Karpas-422 (cell line): ENCODE measurements around the gene YY1. TPM values are rescaled to one million over a fixed set of nuclear protein-coding genes. Genes with fewer than 3 reads are reported as not detected.
"Not testable (repeated sequence)": the region's sequence is repeated elsewhere in the genome, so short reads cannot be mapped to it uniquely, and the experiment has no call there.

Experiments
- DNase-seq: peaks from one replicate; pipeline ENCODE4 v3.0.0-alpha.2; 2015
- H2AFZ ChIP-seq: fragments of 200-600 bp; sonication (generic); 2 replicates; pipeline ENCODE4 v1.6.1; 2014; ENCODE audit warnings: antibody characterized with exemption, low read length, mixed read lengths
- H3K27ac ChIP-seq: fragments of 200-600 bp; sonication (generic); 2 replicates; pipeline ENCODE4 v1.5.1; 2014; ENCODE audit warnings: mild to moderate bottlenecking, low read length, moderate library complexity
- H3K27me3 ChIP-seq: fragments of 200-600 bp; sonication (generic); 2 replicates; pipeline ENCODE4 v1.6.1; 2014; ENCODE audit warnings: low read length, mixed read lengths
- H3K36me3 ChIP-seq: fragments of 200-600 bp; sonication (generic); 2 replicates; pipeline ENCODE4 v1.6.1; 2014; ENCODE audit warnings: low read length, mixed read lengths; ENCODE audit not compliant: insufficient read depth
- H3K4me1 ChIP-seq: fragments of 200-600 bp; sonication (generic); 2 replicates; pipeline ENCODE4 v1.6.1; 2014; ENCODE audit warnings: mild to moderate bottlenecking, low read length, mixed read lengths
- H3K4me2 ChIP-seq: fragments of 200-600 bp; sonication (generic); 2 replicates; pipeline ENCODE4 v1.6.1; 2014; ENCODE audit warnings: low read length, low read depth, mild to moderate bottlenecking; ENCODE audit not compliant: poor library complexity, severe bottlenecking
- H3K4me3 ChIP-seq: fragments of 200-600 bp; sonication (generic); 2 replicates; pipeline ENCODE4 v1.5.1; 2014; ENCODE audit warnings: mild to moderate bottlenecking, antibody characterized with exemption, low read length, mixed read lengths
- H3K79me2 ChIP-seq: fragments of 200-600 bp; sonication (generic); 2 replicates; pipeline ENCODE4 v1.6.1; 2014; ENCODE audit warnings: mild to moderate bottlenecking, low read length, mixed read lengths
- H3K9ac ChIP-seq: fragments of 200-600 bp; sonication (generic); 2 replicates; pipeline ENCODE4 v1.6.0; 2014; ENCODE audit warnings: low read length
- H3K9me2 ChIP-seq: fragments of 200-600 bp; sonication (generic), shearing (Covaris generic); replicated peaks from 2 replicates; pipeline ENCODE4 v1.6.0; 2014; ENCODE audit warnings: mild to moderate bottlenecking, low read length, moderate library complexity; ENCODE audit not compliant: insufficient read depth
- H3K9me3 ChIP-seq: fragments of 300-700, 200-600 bp; sonication (generic); 2 replicates; pipeline ENCODE4 v1.6.1; 2014; ENCODE audit warnings: low read length, mixed read lengths
- H4K20me1 ChIP-seq: fragments of 200-600 bp; sonication (generic); 2 replicates; pipeline ENCODE4 v1.6.1; 2014; ENCODE audit warnings: mild to moderate bottlenecking, antibody characterized with exemption, low read length, low read depth; ENCODE audit not compliant: insufficient read depth
- total RNA-seq: library from RNA; depleted of rRNA; stranded (reverse); fragments of >200 nt; shearing (Covaris generic); gene quantifications from 2 replicates; pipeline ENCODE4 v1.2.3, GENCODE V29; 2014; ENCODE audit warnings: low replicate concordance

Gene YY1
- total RNA-seq, 1 experiment from 2014 or later = 115 TPM

DNA sequence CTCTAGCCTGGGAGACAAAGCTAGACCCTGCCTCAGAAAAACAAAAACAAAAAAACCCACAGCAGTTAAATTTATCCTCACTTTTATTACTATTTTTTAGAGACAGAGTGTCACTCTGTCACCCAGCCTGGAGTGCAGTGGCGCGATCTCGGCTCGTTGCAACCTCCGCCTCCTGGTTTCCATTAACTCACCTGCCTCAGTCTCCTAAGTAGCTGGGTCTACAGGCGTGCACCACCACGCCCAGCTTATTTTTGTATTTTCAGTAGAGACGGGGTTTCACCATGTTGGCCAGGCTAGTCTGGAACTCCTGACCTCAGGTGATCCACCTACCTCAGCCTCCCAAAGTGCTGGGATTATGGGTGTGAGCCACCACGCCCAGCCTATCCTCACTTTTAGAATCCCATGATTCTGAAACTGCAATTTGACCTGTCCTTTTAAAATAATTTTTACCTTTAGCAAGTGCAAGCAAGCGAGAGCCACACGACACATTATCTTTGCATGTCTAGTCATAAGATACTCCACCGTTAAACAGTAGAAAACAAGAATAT is 2.6 kb upstream of the YY1 start:
- not testable (repeated sequence) for H3K27me3 ChIP-seq, H3K27ac ChIP-seq, H3K9me3 ChIP-seq, DNase-seq, H2AFZ ChIP-seq, H3K9me2 ChIP-seq
- H3K4me2 ChIP-seq = peak overlapping the region; percentile 93
- peaks cover 12% of the 10 kb centered on the region; the same call in 1 of the 2 replicates for H3K36me3 ChIP-seq
- H3K9ac ChIP-seq = peak overlapping the region; percentile 99
- H3K4me1 ChIP-seq = peaks cover 19% of the 10 kb centered on the region
- H4K20me1 ChIP-seq = peaks cover 51% of the 10 kb centered on the region
- peaks cover 85% of the 10 kb centered on the region for H3K79me2 ChIP-seq
- H3K4me3 ChIP-seq = peak overlapping the region; percentile 73

DNA sequence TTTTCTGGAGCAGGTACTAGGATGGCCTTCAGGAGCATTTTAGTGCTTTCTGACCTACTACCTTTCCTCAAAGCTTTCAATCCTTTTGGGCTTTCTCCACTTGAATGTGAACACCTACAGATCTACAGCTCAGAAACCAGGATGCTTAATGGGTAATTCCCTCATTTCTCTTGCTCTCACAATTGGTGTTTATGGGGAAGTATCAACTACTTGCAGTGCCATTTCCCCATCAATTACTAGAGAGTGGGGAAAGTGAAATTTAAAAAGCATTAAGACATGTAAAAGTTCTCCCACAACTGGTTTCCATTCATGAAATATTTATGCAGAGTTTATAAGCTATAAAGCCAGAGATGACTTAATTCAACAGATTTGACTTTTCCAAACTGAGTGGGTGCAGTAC is 2.1 kb upstream of the YY1 start:
- Histone ChIP-seq H3K27ac (peak overlapping the region; percentile 90), H3K27me3 (no peaks in the 10 kb centered on the region), H3K36me3 (peaks cover 13% of the 10 kb centered on the region; the same call in 1 of the 2 replicates), H3K4me3 (peak overlapping the region; percentile 73), H3K9me2 (no peaks in the 10 kb centered on the region), H2AFZ (no peak overlapping the region), H3K79me2 (peaks cover 86% of the 10 kb centered on the region), H3K4me1 (peaks cover 25% of the 10 kb centered on the region), H4K20me1 (peaks cover 57% of the 10 kb centered on the region), H3K9ac (peak overlapping the region; percentile 99), H3K4me2 (peak overlapping the region; percentile 93), H3K9me3 (no peaks in the 10 kb centered on the region)
- DNase-seq = peak; percentile 43

DNA sequence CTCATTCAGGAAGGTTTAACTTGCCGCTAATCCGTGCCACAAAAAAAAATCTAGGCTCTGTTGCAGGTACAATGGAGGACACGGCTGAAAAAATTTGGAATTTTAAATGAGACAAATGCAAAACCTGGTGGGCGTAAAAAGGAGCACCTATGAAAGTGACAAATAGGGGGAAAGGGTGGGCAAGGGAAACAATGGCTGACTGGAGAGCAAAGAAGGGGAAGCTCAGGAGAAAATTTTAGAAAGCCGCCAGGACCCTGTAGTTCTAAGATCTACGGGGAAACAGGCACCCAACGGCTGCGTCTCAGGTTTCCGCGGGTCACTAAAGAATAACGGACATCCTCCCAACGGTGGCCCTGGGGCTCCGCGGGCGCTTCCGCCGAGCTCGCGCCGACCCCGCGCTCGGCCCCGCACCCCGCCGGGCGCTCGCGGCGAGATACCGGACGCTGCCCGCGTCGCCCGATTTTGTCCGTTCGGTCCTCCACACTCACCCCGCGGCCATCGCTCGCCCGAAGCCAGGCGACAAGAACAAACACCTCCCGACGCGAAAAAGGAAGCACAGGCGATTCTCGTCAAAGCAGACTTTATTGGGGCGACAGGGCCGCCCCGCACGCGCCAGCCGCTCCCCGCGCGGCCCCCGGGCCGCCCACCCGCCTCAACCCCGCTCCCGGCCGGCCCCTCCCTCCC is 1.1 kb upstream of the YY1 start:
- Histone ChIP-seq H3K27me3 (no peaks in the 10 kb centered on the region), H3K79me2 (peaks cover 88% of the 10 kb centered on the region), H3K4me2 (peak overlapping the region; percentile 93), H3K4me1 (peaks cover 34% of the 10 kb centered on the region), H3K27ac (peak overlapping the region; percentile 90), H4K20me1 (peaks cover 65% of the 10 kb centered on the region), H2AFZ (no peak overlapping the region), H3K9me2 (no peaks in the 10 kb centered on the region), H3K4me3 (peak overlapping the region; percentile 73), H3K9ac (peak overlapping the region; percentile 99), H3K9me3 (no peaks in the 10 kb centered on the region), H3K36me3 (peaks cover 17% of the 10 kb centered on the region; the same call in 1 of the 2 replicates)
- peak; percentile 88 for DNase-seq

DNA sequence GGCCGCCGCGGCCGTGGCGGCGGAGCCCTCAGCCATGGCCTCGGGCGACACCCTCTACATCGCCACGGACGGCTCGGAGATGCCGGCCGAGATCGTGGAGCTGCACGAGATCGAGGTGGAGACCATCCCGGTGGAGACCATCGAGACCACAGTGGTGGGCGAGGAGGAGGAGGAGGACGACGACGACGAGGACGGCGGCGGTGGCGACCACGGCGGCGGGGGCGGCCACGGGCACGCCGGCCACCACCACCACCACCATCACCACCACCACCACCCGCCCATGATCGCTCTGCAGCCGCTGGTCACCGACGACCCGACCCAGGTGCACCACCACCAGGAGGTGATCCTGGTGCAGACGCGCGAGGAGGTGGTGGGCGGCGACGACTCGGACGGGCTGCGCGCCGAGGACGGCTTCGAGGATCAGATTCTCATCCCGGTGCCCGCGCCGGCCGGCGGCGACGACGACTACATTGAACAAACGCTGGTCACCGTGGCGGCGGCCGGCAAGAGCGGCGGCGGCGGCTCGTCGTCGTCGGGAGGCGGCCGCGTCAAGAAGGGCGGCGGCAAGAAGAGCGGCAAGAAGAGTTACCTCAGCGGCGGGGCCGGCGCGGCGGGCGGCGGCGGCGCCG is 381 bp downstream of the YY1 start:
- Histone ChIP-seq H3K4me3 (peak overlapping the region; percentile 92), H3K27me3 (no peaks in the 10 kb centered on the region), H3K27ac (peak overlapping the region; percentile 81), H4K20me1 (peaks cover 69% of the 10 kb centered on the region), H3K9me3 (no peaks in the 10 kb centered on the region), H3K9me2 (no peaks in the 10 kb centered on the region), H2AFZ (no peak overlapping the region), H3K4me2 (peak overlapping the region; percentile 85), H3K79me2 (peaks cover 89% of the 10 kb centered on the region), H3K4me1 (peaks cover 45% of the 10 kb centered on the region), H3K9ac (peak overlapping the region; percentile 97), H3K36me3 (peaks cover 17% of the 10 kb centered on the region; the same call in 1 of the 2 replicates)
- peak; percentile 67 for DNase-seq

DNA sequence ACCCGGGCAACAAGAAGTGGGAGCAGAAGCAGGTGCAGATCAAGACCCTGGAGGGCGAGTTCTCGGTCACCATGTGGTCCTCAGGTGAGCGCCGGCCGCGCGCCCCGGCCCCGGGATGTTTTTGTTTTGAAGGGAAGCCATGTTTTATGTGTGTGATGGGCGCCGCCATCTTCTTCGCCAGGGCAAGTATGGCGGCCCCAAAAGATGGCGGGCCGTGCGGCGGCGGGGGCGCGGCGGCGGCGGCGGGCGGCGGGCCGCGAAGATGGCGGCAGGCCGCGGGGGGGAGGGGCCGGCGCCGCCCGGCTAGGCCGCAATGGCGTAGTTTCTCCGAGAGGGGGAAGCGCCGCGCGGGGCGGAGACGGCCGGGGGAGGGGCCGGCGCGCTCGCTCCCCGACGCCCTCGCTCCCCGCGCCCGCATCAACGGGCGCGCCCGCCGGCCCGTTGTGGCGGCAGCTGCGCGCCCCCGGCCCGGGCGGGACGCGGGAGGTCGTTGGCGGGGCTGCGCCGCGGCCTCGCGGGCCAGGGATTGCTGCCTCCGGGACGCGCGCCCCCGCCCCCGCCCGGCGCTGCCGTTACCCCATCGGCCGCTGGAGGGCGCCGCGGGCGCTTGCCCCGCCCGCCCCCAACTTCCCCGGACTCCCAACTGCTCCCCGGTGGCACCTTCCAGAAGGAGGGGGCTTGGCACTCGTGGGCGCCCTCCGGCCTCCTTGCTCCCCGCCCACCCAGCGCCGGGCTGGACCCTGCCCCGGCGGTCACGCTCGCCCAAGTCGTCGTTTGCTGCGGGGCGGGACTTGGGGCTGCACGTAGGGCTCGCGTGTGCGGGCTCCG is 1.1 kb downstream of the YY1 start:
- Histone ChIP-seq H3K27me3 (no peaks in the 10 kb centered on the region), H3K9me2 (no peaks in the 10 kb centered on the region), H3K79me2 (peaks cover 87% of the 10 kb centered on the region), H3K4me3 (peak overlapping the region; percentile 92), H3K4me1 (peaks cover 45% of the 10 kb centered on the region), H3K27ac (peak overlapping the region; percentile 81), H3K36me3 (peaks cover 11% of the 10 kb centered on the region; the same call in 1 of the 2 replicates), H3K9ac (peak overlapping the region; percentile 97), H3K4me2 (peak overlapping the region; percentile 90), H2AFZ (no peak overlapping the region), H4K20me1 (peaks cover 62% of the 10 kb centered on the region), H3K9me3 (no peaks in the 10 kb centered on the region)
- DNase-seq = peak; percentile 95

DNA sequence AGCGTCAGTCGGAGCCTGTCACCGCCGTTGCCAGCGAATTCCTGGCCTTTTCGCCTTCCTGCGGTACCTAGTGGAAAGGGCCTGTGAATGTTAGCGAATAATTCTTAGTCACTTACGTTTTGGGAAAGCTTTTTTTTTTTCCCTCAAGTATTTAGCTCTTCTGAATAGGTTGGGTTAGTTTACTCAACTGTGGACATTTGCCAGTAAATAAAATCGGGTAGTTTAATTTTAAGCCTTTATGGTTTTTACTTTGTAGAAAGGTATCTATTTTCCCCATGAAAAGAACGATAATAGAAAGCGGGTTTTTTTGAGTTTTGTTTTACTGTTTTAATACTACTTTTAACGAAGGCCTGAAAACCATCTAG is 1.7 kb downstream of the YY1 start:
- Histone ChIP-seq H3K79me2 (peaks cover 87% of the 10 kb centered on the region), H3K9me3 (no peaks in the 10 kb centered on the region), H4K20me1 (peaks cover 66% of the 10 kb centered on the region), H3K9ac (peak overlapping the region; percentile 84), H3K4me3 (peak overlapping the region; percentile 87), H2AFZ (no peak overlapping the region), H3K4me2 (peak overlapping the region; percentile 90), H3K9me2 (no peaks in the 10 kb centered on the region), H3K36me3 (peaks cover 11% of the 10 kb centered on the region; the same call in 1 of the 2 replicates), H3K4me1 (peaks cover 45% of the 10 kb centered on the region), H3K27ac (peak overlapping the region; percentile 28), H3K27me3 (no peaks in the 10 kb centered on the region)
- DNase-seq = no peak

DNA sequence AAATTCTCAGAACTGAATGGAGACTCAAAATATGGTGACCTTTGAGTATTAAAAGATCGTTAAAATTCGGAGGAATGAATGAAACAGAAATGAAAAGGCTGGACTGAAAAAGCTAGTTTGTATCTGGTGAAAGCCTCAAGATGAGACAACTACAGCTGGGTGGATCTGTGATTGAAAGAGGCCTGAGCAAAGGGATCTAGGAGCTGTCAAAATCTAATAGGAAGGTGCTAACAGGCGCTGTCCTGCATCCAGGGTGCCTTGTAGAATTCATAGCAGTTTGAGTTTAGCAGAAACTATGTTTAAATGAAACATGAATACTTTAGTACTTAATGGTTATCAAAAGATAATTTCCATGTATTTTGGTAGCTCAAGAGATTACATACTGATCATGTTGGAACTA is 2.3 kb downstream of the YY1 start:
- H3K27me3 ChIP-seq = no peaks in the 10 kb centered on the region
- no peak for DNase-seq
- peak overlapping the region; percentile 84 for H3K9ac ChIP-seq
- no peaks in the 10 kb centered on the region for H3K9me3 ChIP-seq
- H3K4me2 ChIP-seq = peak overlapping the region; percentile 90
- H3K27ac ChIP-seq = peak overlapping the region; percentile 28
- no peaks in the 10 kb centered on the region for H3K9me2 ChIP-seq
- H3K4me1 ChIP-seq = peaks cover 45% of the 10 kb centered on the region
- peak overlapping the region; percentile 87 for H3K4me3 ChIP-seq
- H4K20me1 ChIP-seq = peaks cover 67% of the 10 kb centered on the region
- peaks cover 87% of the 10 kb centered on the region for H3K79me2 ChIP-seq
- no peak overlapping the region for H2AFZ ChIP-seq
- H3K36me3 ChIP-seq = peaks cover 11% of the 10 kb centered on the region; the same call in 1 of the 2 replicates
